HG02571 (cell line): ENCODE results near the gene CUX1.

Source experiments
- ATAC-seq: cut with Tn5 transposase; IDR thresholded peaks from one replicate; pipeline ENCODE4 v1.9.1; 2021; ENCODE audit warnings: mild to moderate bottlenecking, moderate library complexity; ENCODE audit not compliant: unreplicated experiment

The CUX1 gene

GRCh38 chr7:101891936-101892640 is 74.7 kb downstream of the CUX1 start:
- no peak for ATAC-seq

GRCh38 chr7:101893341-101894082 is 76.1 kb downstream of the CUX1 start:
- ATAC-seq: no peak

GRCh38 chr7:101896316-101896715 is 78.9 kb downstream of the CUX1 start:
- no peak for ATAC-seq

- no peak for ATAC-seq
These were observed 79.5 kb downstream of the CUX1 start for GRCh38 chr7:101896941-101897340.

- no peak for ATAC-seq
These were observed 80.7 kb downstream of the CUX1 start for GRCh38 chr7:101898106-101898505.

GRCh38 chr7:101899616-101900015 is 82.2 kb downstream of the CUX1 start:
- no peak for ATAC-seq

GRCh38 chr7:101900103-101900502 is 82.7 kb downstream of the CUX1 start:
- no peak for ATAC-seq

- ATAC-seq: no peak
These were observed 84.5 kb downstream of the CUX1 start for GRCh38 chr7:101901661-101902491.

GRCh38 chr7:101902680-101903514 is 85.5 kb downstream of the CUX1 start:
- ATAC-seq: no peak

- no peak for ATAC-seq
These were observed 86.1 kb downstream of the CUX1 start for GRCh38 chr7:101903515-101903868.

- ATAC-seq: no peak
These were observed 86.6 kb downstream of the CUX1 start for GRCh38 chr7:101904019-101904418.

GRCh38 chr7:101905203-101905865 is 87.9 kb downstream of the CUX1 start:
- no peak for ATAC-seq

GRCh38 chr7:101906291-101907240 is 89.1 kb downstream of the CUX1 start:
- ATAC-seq: no peak

GRCh38 chr7:101910991-101911799 is 93.8 kb downstream of the CUX1 start:
- ATAC-seq: no peak

GRCh38 chr7:101911800-101912715 is 94.6 kb downstream of the CUX1 start:
- ATAC-seq: no peak

GRCh38 chr7:101912716-101913110 is 95.3 kb downstream of the CUX1 start:
- no peak for ATAC-seq

- ATAC-seq: no peak
These were observed 95.9 kb downstream of the CUX1 start for GRCh38 chr7:101913247-101913721.
